NCI-H748 (cell line): Measurements from ENCODE around the gene MAP3K15.
A peak's percentile ranks its signal among the peaks of the same experiment; 100 is the strongest.
"Not testable (repeated sequence)": the region's sequence is repeated elsewhere in the genome, so short reads cannot be mapped to it uniquely, and the experiment has no call there.

Experiments
- DNase-seq: peaks from one replicate; lab custom pipeline; 2025; ENCODE audit not compliant: unreplicated experiment; lab: John Stamatoyannopoulos, UW

MAP3K15 gene

DNA sequence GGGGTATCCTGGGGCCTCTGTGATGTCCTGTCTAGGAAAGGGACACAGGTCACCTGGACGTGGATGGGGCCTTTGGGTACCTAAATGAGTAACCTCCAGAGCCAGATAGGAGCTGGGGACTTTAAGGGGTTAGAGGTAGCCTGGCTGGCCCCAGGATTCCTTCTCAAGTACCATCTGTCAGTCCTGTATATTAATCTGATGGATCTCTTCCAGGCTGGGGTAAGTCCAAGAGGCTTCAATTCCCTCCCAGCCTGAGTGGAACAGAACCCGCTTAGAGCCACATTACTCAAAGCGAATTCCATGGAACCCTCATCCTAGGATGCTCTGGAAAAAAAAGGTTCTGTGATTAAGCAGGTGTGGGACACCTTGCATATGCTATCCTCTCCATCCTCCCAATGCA lies 24.8 kb upstream of the MAP3K15 start:
- DNase-seq: no peak

DNA sequence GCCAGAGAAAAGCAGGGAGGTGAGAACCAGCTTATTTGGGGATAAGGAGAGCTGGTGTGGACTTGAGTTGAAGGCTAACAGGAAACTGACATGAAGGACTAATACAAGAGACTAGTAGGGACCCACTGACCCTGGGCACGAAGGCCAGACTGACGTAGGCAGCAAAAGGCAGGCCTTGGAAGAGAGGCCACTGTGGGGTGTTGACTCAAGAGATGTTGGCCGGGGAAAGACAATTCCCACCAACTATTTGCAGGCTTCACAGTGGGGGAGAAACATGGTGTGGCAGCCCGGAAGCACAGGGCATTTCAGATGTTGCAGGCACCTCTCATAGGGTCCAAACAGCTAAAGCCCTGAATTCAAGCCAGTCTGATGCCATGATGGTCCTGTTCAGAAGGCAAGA lies 24.4 kb upstream of the MAP3K15 start:
- no peak for DNase-seq

DNA sequence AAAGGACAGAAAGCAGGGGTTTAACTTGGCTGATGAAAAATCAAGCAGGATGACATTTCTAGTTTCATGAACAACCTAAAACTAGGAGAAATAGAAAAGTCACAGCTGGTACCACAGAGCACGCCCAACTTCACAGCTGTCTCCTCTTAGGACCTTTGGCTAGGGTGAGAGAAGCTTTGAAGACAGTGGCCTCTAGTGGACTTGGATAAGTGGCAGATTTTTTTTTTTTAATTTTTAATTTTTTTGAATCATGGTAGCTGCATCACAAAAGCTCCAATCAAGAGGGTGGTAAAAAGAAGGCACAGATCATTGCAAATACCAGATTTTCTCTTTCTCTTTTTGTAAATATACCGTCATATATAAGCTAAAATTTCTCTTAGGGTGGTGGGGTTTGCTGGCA lies 20.2 kb upstream of the MAP3K15 start:
- peak; percentile 31 for DNase-seq

DNA sequence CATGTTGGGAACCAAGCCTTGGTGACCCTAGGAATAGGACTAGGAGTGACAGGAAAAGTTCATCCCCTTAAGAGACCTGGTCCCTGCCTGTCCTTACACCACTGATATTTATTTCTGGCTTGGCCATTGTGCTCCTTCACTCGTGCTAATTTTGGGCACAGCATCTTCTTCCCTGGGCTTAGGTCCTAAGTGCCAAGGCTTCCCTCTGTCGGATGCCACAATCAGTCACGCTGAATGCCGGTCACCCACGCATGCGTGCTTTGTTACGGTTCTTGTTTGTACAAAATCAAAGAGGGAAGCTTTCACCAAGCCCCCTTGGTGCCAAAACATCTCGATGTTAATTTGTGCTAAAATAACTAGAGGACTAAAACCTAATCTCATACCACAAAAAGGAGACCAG lies 17.4 kb upstream of the MAP3K15 start:
- DNase-seq: peak; percentile 32

DNA sequence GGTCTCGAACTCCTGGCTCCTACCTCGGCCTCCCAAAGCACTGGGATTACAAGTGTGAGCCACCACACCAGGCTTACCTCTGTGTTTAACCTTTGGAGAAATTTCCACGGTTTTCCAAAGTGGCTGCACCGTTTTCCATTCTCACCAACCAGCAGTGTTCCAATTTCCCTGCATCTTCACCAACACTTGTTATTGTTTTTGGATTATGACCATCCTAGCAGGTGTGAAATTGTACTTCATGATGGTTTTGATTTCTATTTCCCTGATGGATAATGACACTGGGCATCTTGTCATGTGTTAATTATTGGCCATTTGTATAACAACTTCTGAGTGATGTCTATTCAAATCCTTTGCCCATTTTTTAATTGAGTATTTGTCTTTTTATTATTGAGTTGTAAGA lies 2.7 kb upstream of the MAP3K15 start:
- no peak for DNase-seq

DNA sequence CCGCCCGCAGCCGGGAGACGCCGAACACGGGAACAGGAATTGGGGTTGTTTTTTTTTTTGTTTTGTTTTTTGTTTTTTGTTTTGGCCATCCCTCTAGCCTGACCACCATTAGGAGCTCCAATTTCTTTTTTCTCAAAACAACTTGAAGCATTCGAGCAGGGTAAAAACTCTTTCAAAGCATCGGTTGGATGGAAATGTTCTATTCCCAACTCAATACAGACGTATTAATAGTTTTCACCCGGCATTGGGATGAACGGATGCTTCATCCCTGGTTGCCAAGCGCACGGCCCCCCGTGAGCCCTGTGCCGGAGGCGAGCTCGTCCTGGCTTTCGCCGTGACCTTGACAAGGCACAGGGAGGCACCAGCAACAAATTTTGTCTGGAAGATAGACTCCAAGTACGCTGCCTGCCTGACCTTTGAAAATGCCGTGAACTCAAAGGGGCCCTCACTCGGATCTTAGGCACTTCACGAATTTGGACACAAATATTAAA lies 352 bp upstream of the MAP3K15 start:
- DNase-seq: peak; percentile 10

DNA sequence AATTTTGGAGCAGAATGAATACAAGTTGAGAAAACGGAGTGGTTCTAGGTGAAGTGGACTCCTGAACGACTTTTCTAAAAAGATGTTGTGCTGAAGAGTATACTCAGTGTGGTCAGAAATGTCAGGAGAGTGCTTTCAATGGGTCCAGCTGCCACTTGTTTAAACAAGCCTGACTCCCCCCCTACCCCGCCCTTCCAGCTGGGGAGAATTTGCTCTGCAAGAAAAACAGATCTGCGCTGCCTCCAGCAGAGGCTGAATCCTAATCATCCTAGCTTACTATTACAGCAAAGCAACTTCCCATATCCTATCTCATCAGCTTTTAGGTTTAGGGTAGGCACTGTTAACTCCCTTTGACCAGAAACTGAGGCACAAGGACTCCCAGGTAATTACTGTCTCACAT lies 1.9 kb downstream of the MAP3K15 start:
- peak; percentile 81 for DNase-seq

DNA sequence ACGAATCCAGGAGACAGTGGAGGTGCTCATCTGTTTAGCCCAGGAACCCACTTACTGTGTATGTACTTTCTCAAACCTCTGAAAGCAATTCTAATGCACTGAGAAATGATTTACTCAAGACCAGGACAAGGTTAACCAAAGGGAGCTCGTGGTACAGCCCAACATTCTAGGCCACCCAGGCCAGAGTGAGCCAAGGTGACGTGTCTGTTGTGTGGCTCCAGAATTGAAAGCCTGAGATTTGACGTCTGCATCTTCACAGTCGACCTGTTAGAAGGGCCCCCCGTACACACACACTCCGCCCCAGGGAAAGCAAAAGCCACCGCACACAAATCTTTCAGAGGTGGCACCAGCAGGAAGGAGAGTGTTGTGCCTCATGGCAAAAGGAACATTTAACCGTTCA lies 2.3 kb downstream of the MAP3K15 start:
- peak; percentile 21 for DNase-seq

DNA sequence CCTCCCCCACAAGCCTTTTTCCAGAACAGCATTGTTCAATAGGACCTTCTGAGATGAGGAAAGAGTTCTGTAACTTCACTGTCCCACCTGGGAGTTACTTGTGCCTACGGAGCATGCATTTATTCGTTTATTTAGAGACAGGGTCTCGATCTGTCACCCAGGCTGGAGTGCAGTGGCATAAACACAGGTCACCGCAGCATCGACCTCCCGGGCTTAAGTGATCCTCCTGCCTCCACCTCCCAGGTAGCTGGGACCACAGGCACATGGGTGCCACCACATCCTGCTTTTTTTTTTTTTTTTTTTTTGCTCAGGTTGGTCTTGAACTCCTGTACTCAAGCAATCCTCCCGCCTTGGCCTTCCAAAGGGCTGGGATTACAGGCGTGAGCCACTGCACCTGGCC lies 2.9 kb downstream of the MAP3K15 start:
- DNase-seq: no peak

DNA sequence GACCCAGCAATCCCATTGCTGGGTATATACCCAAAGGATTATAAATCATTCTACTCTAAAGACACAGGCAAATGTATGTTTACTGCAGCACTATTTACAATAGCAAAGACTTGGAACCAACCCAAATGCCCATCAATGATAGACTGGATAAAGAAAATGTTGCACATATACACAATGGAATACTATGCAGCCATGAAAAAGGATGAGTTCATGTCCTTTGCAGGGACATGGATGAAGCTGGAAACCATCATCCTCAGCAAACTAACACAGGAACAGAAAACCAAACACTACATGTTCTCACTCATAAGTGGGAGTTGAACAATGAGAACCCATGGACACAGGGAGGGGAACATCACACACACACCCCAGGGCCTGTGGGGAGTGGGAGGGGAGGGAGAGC lies 3.5 kb downstream of the MAP3K15 start:
- not testable (repeated sequence) for DNase-seq

DNA sequence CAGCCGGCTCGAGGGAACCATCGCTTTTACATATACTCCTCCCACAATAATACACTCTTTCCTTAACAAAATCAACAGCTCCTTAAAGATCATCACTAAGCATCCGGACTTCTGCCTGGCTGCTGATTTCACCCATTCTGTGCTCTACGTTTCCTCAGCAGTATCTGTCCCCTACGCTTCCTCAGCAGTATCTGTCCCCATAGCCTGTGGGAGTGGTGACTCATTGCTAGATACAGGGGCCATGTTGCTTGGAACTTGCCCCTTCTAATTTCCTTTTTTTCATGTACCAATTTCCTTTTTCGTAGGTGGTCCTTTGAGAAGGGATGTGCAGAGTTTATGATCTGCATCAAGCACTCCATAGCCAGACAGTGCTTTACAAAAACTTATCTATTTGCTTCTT lies 18.6 kb downstream of the MAP3K15 start:
- DNase-seq: no peak

DNA sequence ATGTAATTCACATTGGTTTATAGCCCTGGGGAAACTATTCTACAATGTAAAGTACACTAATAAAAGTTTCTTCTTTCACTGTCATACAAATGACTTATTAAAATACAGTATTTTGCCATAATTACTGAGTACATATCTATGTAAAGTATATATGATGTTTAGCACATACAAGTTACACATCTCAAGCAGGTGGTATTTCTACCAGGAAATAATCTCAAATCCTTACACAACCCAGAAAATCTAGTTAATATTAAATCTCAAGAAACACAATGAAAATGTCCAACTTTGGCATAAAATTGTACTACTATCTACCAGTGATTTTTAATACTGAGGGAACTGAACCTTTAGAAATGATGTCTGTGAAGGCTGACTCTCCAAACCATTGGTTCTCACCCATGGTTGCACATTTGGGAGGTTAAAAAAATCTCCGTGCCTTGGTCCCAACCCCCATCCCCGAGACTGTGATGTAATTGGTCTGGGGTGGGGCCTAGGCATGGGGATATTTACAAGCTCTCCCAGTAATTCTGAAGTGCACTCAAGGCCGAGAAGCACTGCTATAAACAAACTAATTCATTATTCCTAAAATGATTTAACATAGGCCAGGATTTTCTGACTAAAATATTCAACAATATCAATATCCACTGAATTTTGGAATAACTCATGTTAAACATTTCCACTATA lies 27.6 kb downstream of the MAP3K15 start:
- DNase-seq: no peak

DNA sequence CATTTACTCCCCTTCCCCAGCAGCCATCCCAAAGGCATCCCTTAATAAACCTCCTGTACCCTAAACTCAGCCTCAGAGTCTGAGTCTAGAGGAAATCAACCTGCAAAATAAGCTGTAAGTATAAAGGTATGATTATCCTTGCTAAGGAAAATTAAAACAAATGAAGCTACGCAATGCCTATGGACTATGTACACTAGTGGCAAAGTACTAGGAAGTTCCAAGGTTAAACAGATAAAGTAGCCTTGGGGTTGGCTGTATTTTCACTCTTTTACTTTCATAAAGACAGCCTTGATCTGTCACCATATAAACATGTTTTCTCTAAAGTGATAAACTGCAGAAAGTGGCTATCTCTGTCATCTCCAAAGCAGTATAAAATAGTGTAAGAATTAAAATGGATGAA lies 35.9 kb downstream of the MAP3K15 start:
- DNase-seq: no peak

DNA sequence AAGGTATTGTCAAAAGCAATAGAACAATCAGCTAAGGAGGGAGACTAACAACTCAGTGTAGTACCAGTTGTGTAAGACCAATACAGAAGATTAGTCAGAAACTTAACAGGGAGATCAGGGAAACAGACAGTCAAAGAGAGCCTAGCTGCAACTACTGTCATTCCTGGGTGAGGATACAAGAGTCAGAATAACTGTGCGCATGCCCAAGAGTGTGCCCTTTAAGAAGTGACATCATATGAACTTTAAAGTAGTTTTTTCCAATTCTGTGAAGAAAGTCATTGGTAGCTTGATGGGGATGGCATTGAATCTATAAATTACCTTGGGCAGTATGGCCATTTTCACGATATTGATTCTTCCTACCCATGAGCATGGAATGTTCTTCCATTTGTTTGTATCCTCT lies 46.9 kb downstream of the MAP3K15 start:
- not testable (repeated sequence) for DNase-seq

DNA sequence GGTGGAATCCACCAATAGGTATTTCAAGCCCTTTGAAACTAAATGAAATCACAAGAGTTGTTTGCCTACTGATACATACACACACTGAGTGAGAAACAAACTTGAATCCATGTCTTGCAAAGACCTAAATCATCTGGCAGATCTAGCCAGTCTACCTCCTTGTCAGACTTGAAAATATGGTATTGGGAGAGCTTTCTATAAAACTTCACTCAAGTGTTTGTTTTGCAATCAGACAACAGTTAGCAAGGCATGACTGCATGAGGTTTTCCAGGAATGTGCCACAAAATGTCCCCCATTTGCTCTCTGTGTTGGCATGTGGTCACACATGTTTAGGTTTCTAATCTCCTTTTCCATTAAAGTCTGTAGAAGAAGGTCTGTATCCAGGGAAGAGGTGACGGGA lies 52.4 kb downstream of the MAP3K15 start:
- DNase-seq: no peak

DNA sequence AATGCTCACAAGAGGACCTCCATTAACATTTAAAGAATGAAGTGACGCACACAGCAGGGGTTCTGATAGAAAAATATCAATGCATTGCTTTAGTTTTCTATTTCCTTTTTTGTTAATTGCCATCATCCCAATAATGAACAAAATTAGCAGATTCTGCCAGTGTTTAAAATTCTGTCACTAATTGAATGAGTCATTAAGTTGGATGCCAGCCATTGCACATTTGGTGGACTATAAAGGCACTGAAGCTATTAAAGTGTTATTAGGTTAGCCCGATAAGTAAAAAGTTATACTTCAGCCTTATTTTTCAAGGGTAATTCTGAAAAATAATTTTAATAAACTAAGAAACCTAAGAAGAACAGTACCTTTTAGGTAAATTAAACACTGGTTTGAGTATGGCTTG lies 53.1 kb downstream of the MAP3K15 start:
- DNase-seq: no peak

DNA sequence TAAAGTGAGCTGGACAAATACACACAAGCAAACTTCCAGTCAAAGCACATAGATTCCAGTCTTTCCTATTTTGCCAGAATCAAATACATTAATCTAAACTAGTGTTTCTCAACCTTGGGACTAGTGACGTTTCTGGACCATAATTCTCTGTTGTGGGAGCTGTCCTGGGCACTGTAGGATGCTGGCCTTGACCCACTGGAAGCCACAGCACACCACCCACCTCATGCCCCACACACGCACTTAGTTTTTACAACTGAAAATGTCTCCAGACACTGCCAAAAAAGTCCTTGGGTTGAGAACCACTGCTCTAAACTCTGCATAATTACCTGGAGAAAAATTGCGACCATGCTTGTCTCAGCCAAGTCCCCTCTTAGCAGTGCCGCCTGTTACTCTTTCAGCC lies 57.6 kb downstream of the MAP3K15 start:
- no peak for DNase-seq

DNA sequence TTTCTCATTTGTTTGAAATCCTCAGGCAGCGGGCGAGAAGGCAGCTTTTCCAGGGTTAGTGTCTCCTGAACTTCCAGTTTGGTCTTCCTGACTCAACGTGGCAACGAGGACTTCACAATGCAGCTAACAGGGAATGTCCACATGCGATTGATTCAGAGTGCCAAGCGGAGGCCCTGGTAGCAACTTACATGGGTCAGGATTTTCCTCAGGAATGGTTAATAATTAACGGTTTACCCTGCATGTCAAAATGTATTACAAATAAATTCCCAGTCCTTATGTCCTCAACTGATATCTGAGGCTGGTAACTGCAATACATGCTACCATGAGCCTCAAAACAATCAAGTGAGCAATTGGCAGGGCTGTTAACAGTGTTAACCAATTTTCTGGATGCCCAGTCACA lies 67.2 kb downstream of the MAP3K15 start:
- DNase-seq: no peak

DNA sequence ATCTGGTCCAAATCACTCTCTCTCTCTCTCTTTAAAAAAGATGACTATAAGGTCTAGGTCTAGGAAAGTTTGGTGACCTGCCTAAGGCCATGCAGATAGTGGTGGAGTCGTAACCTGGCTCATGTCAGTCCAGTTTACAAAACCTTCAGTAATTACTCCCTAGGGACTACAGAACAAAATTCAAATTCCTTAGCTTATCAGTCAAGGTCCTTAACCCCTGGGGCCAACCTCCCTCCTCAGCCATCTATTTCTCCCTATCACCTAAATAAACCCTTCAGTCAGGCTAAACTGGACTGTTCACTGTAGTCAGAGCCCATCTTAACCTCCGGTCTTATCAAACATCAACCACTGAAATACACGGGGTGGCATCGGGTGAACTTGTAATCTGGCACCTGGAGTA lies 68.9 kb downstream of the MAP3K15 start:
- no peak for DNase-seq

DNA sequence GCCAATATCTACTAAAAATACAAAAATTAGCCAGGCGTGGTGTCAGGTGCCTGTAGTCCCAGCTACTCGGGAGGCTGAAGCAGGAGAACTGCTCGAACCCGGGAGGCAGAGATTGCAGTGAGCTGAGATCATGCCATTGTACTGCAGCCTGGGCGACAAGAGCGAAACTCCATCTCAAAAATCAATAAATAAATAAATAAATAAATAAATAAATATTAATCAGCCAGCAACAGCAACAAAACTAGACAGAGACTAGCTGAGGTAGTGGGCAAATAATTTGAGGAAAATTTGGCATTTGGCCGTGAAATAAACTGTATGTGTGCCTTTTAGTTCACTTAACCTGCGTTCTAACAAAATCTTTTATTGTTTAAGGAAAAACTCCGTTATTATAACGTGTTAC lies 69.5 kb downstream of the MAP3K15 start:
- DNase-seq: not testable (repeated sequence)

DNA sequence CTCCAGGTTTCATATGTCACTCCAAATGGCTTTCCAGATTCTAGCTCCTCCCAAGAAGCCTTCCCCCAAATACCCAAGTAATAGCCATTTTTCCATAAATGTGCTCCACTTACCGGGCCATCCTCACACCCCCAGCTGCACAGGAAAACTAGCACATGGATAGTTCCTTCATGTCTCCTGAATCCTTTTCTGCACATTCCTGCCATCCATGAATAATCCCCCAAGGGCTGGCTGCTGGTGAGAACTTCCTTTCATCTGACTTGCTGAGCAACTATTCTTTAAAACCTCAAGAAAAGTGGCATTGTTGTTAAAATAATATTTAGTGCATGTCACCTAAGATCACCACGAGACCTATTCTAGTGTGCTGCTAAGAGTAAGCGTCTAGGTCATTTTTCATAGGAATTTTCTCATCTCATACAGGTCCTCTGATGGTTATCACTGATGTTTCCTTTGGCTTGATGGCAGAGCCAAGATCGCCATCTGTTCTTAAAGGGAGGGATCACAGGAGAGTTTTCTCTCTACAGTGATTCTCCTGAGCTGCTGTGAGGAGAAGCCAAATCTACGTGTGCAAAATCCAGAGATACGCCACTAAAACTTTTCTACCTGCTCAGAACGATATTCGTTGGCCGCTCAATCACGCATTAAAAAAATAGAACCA lies 71.3 kb downstream of the MAP3K15 start:
- DNase-seq: no peak

DNA sequence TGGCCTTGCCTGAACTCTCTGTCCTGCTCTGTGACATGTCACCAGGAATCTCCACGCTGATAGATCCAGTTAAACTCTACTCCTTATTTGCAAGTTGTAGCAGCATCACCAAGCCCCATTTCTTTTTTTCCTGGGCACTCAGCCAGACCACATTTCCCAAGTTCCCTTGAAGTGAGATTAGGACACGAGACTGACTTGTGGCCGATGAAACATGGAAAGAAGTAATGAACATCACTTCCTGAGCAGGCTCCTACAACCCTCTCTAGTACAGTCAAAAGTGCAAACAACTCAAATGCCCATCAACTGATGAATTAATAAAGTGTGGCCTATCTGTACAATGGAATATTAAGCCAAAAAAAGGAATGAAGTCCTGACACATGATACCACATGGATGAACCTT lies 74.6 kb downstream of the MAP3K15 start:
- DNase-seq: no peak

DNA sequence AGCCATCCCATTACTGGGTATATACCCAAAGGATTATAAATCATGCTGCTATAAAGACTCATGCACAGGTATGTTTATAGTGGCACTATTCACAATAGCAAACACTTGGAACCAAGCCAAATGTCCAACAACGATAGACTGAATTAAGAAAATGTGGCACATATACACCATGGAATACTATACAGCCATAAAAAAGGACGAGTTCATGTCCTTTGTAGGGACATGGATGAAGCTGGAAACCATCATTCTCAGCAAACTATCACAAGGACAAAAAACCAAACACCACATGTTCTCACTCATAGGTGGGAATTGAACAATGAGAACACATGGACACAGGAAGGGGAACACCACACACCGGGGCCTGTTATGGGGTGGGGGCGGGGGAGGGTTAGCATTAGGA lies 92.6 kb downstream of the MAP3K15 start:
- not testable (repeated sequence) for DNase-seq
